ENCODE measurements around the gene UNC119. TPM values are rescaled to one million over a fixed set of nuclear protein-coding genes. Genes with fewer than 3 reads are reported as not detected.
"Not testable (repeated sequence)": the region's sequence is repeated elsewhere in the genome, so short reads cannot be mapped to it uniquely, and the experiment has no call there.

The UNC119 gene
- polyA plus RNA-seq, 1 donor: 56.8 TPM

GRCh38 chr17:28523186-28523585, 29.2 kb downstream of the UNC119 start:
- no peak for DNase-seq

- DNase-seq: not testable (repeated sequence)
Measured at GRCh38 chr17:28522281-28522680, 30.1 kb downstream of the UNC119 start.

- peak; percentile 78 for DNase-seq
Measured at GRCh38 chr17:28521311-28522085, 30.9 kb downstream of the UNC119 start.

- no peak for DNase-seq
Measured at GRCh38 chr17:28520687-28521086, 31.7 kb downstream of the UNC119 start.

DNA sequence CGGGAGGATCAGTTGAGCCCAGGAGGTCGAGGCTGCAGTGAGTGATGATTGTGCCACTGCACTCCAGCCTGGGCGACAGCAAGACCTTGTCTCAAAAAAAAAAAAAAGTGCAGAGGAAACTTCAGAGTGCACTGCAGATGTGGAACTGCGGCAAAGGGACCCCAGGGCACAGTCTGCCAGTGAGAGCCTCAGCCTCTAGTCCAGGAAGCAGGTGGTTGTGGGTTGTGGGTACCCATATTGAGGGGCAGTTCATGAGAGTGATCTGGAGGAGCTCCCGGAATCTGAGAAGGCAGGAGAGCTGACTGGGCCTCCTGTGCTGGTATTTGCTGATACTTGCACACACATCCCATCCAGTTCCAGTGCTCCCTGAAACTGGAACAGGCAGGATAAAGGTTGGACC, 33.2 kb downstream of the UNC119 start:
- no peak for DNase-seq

DNA sequence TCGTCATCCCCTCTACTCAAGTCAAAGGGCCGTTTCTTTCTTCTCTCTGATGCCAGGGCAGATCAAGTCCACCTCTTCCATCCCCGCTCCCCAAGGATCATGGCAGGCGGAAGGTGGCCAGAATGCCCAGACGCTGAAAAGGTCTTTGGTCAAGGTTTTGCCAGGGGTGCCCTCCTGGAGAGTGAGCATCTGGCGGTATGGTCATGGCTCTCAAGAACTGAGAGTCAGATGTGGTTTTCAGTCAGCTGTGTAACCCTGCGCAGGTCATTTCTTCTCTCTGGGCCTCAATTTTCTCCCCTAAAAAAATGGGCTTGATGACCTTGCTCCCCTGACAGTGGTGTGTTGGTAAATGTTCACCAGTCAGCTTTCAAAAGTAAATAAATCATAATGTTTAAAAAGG, 33.8 kb downstream of the UNC119 start:
- no peak for DNase-seq

- DNase-seq: no peak
Measured at GRCh38 chr17:28518132-28518531, 34.3 kb downstream of the UNC119 start.

DNA sequence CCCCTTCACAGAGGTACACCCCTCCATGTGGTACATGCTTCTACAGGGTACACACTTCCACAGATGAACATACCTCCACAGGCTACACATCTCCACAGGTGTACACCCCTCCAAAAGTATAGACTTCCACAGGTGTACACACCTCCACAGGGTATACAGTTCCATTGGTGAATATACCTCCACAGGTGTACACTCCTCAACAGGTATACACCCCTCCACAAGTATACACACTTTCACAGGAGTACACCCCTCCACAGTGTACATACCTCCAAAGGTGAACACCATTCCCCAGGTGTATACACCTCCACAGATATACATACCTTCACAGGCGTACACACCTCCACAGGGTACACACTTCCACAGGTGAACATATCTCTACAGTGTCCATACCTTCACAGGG, 36.9 kb downstream of the UNC119 start:
- no peak for DNase-seq

DNA sequence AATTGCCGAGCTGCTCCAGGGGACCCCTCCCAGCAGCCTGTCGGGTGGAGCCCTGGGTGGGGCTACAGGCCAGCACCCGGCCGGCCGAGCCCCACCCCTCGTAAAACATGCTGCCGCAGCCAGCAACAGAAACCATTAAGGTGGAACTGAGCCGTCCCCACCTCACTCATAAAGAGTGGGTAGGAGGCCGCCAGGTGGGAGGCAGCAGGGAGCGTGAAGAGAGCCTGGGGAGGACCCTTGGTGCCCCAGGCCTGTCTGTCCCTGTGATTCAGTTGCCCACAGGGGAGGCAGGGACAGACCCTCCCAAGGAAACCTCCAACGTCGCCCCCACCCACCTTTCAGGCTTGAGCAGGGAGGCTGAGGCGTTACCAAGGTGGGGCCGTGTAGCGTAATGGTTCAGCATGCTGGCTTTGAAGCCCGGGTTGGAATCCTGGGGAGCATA, 37.8 kb downstream of the UNC119 start:
- DNase-seq: no peak

DNA sequence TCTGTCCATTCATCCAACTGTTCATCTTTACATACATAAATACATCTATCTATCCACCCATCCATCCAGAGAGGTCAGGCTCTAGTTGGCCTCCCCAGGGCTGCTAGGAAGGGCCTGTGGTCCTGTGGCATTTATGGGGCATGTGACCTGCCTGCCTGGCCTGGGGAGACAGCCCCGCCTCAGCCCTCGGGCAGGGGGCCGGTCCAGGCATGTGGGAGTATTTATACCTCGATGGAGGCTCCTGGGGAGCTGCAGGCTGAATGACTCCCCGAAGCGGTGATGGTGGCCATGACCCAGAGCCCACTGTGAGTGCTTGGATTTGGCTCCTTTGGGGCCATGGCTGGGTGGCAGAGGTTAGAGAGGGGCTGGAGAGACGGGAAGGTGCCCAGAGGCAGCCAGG, 38.9 kb downstream of the UNC119 start:
- DNase-seq: no peak

- no peak for DNase-seq
Measured at GRCh38 chr17:28511858-28512461, 40.5 kb downstream of the UNC119 start.

DNA sequence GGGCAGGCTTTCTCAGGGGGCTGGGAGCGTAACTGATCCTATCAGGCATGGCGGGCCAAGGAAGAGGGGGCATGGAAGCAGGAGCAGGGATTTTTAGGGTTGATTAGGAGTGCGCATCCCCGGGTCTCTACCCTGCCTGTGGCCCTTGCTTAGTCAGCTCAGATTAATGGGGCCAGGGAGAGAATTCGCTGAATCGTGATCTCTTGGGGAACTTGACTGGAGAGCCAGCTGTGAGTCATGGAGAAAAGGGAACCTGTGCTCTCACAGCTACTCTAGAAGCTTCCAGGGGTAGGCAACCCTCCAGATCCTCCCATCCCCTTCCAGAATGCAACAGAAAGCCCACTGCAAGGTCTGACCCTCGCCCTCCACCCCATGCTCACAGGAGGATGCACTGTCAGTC, 42.6 kb downstream of the UNC119 start:
- no peak for DNase-seq

DNA sequence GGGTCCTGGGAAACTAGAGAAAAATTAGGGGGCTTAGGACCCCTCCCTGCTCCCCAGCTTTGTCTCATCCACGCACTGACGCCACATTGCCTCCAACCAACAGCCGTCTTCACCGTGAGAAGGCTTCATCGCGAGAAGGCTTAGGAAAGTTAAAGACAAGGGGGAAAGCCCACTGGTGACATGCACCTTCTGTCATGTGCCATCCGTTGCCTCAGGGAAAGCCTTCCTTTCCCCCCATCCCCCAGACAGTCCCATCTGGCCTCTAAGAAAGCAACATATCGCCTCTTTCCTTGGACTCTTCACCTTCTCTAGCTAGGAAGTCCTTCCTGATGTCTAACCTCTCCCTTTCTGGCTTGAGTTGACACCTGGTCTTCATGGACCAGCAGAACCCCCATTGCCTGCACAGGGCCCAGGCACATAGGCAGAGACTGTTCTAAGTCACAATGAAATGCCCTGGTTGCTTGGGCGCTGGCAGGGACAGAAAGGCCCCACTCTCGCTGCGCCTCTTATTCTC, 44.2 kb downstream of the UNC119 start:
- DNase-seq: no peak

- no peak for DNase-seq
Measured at GRCh38 chr17:28507567-28508203, 44.7 kb downstream of the UNC119 start.

- DNase-seq: no peak
Measured at GRCh38 chr17:28506763-28507487, 45.5 kb downstream of the UNC119 start.

DNA sequence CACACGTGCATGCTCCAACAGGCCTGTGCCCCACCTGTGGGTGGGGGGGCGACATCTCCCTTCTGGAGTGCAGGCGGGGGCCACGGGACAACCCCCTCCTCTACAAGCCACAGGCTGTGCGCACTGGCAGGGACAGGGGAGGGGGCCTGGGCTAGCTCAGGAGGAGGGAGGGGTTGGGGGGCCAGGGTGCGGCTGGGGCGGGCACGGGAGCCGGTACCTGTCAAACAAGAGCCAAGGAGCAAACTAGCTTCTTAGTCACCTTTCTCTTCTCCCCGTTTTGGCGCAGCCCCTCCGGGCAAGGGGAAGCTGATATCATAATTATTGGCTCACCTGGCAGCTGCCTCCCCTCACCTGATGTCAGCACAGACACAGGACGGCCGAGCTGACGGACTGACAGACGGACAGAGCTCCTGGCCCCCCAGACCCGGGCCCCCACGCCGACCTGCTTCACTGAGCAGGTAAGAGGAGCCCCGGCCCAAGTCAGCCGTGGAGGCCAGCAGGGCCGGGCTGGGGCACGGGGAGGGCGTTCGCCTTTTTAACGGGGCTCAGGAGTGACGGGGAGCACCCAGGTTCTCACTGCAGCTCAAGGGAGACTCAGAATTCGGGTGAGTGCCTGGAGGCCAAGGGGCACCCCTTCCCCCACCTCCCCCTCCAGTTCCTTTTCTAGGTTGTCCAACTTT, 46.3 kb downstream of the UNC119 start, which contains the start of gene FOXN1:
Gene FOXN1, plus strand, starts transcription at position 363 of the 680 bp plus-strand sequence. CDS start 17,622 bp downstream, outside the sequence.
- DNase-seq: no peak

GRCh38 chr17:28503420-28503819, 49.0 kb downstream of the UNC119 start:
- DNase-seq: no peak

GRCh38 chr17:28501421-28502284, 50.8 kb downstream of the UNC119 start:
- no peak for DNase-seq

- DNase-seq: no peak
Measured at GRCh38 chr17:28500712-28501379, 51.6 kb downstream of the UNC119 start.

All from left kidney (tissue), 2 donors.